H1 (cell line): Measurements from ENCODE around the gene ADRA2A. TPM values are rescaled to one million over a fixed set of nuclear protein-coding genes. Genes with fewer than 3 reads are reported as not detected.

Source experiments
- CTCF ChIA-PET: fragments of 300-600 bp; sonication (Branson Sonifier 250); formaldehyde crosslinking; loops from one replicate; lab custom pipeline; 2021; ENCODE audit not compliant: partially characterized antibody; lab: Charles Lee
- POLR2A ChIA-PET: fragments of 300-600 bp; sonication (Branson Sonifier 250); formaldehyde crosslinking; loops from one replicate; lab custom pipeline; 2021; ENCODE audit warnings: inconsistent platforms; ENCODE audit not compliant: partially characterized antibody; lab: Charles Lee
- DNase-seq, 2 experiments: peaks; one replicate each; pipeline versions ENCODE4 v3.0.0 to v3.0.0-alpha.2; 2010 to 2022; ENCODE audit warnings: low spot score in 2 of 2, low read depth in 1 of 2, mixed read lengths in 1 of 2
- FAIRE-seq: peaks from 2 replicates; lab custom pipeline; 2011; peaks lifted over from hg19 to GRCh38; lab: Jason Lieb, UNC
- H2AFZ ChIP-seq: 2 replicates; pipeline ENCODE4 v1.8.1; 2012; ENCODE audit warnings: low read length, inconsistent platforms
- H2AK5ac ChIP-seq: 2 replicates; pipeline ENCODE4 v1.6.1; 2013; ENCODE audit warnings: low read depth, low read length
- H2BK120ac ChIP-seq: replicated peaks from 2 replicates; pipeline ENCODE3; 2013; ENCODE audit warnings: low read depth, low read length, inconsistent platforms
- H2BK12ac ChIP-seq: 2 replicates; pipeline ENCODE4 v1.6.1; 2013; ENCODE audit warnings: low read depth, low read length
- H2BK15ac ChIP-seq: 2 replicates; pipeline ENCODE4 v1.6.1; 2013; ENCODE audit warnings: low read length
- H2BK20ac ChIP-seq: 2 replicates; pipeline ENCODE4 v1.6.1; 2013; ENCODE audit warnings: low read length
- H2BK5ac ChIP-seq: 2 replicates; pipeline ENCODE4 v1.6.1; 2013; ENCODE audit warnings: low read depth, low read length
- H3K14ac ChIP-seq: 2 replicates; pipeline ENCODE4 v1.6.1; 2013; ENCODE audit warnings: inconsistent platforms; ENCODE audit not compliant: insufficient read length
- H3K18ac ChIP-seq: 2 replicates; pipeline ENCODE4 v1.6.1; 2013; ENCODE audit warnings: low read length; ENCODE audit errors: extremely low read depth
- H3K23ac ChIP-seq: 2 replicates; pipeline ENCODE4 v1.6.1; 2013; ENCODE audit warnings: inconsistent platforms; ENCODE audit not compliant: insufficient read length
- H3K23me2 ChIP-seq: 2 replicates; pipeline ENCODE4 v1.6.1; 2013; ENCODE audit warnings: low read depth, low read length
- H3K27ac ChIP-seq: 2 replicates; pipeline ENCODE4 v1.6.1; 2011; ENCODE audit warnings: low read depth, low read length, inconsistent platforms
- H3K27me3 ChIP-seq, 4 experiments: replicated peaks in 1 of 4; 1 replicate in 1 of 4; 2 replicates in 3 of 4; pipeline versions ENCODE4 v1.6.1 to v1.8.1; 2011 to 2013; ENCODE audit warnings: low read length in 3 of 4, mild to moderate bottlenecking in 3 of 4, inconsistent platforms in 2 of 4, mixed read lengths in 2 of 4, moderate library complexity in 1 of 4; ENCODE audit not compliant: control insufficient read depth in 3 of 4, insufficient read depth in 3 of 4; ENCODE audit errors: extremely low read depth in 1 of 4
- H3K36me3 ChIP-seq, 4 experiments: 2 replicates each; pipeline versions ENCODE4 v1.6.1 to v1.8.1; 2011 to 2013; ENCODE audit warnings: mild to moderate bottlenecking in 4 of 4, low read length in 3 of 4, moderate library complexity in 2 of 4, control low read depth in 1 of 4, inconsistent platforms in 1 of 4; ENCODE audit not compliant: insufficient read depth in 4 of 4, control insufficient read depth in 2 of 4
- H3K4ac ChIP-seq: replicated peaks from 2 replicates; pipeline ENCODE3; 2013; ENCODE audit warnings: low read length, low read depth, mixed read lengths, inconsistent platforms; ENCODE audit not compliant: insufficient read length
- H3K4me1 ChIP-seq, 4 experiments: replicated peaks in 1 of 4; 1 replicate in 1 of 4; 2 replicates in 3 of 4; pipeline versions ENCODE4 v1.6.1 to v1.8.1; 2011 to 2013; ENCODE audit warnings: low read length in 3 of 4, inconsistent platforms in 2 of 4, mixed read lengths in 1 of 4; ENCODE audit not compliant: insufficient read depth in 4 of 4, control insufficient read depth in 3 of 4
- H3K4me2 ChIP-seq, 2 experiments: 2 replicates each; pipeline versions ENCODE4 v1.6.1 to v1.8.1; 2011 to 2013; ENCODE audit warnings: low read depth in 2 of 2, low read length in 2 of 2, control low read depth in 1 of 2, inconsistent platforms in 1 of 2, mild to moderate bottlenecking in 1 of 2; ENCODE audit not compliant: insufficient read depth in 1 of 2
- H3K4me3 ChIP-seq, 4 experiments: fragments of 200-600, 300-600 bp in 1 of 4; sonication (generic), shearing (Covaris generic), sonication (Bioruptor Twin) in 1 of 4; 2 replicates each; pipeline versions ENCODE4 v1.5.1 to v1.8.1; 2011 to 2016; ENCODE audit warnings: low read length in 4 of 4, low read depth in 3 of 4, control low read depth in 2 of 4, inconsistent platforms in 2 of 4, mild to moderate bottlenecking in 2 of 4, mixed read lengths in 1 of 4, moderate library complexity in 1 of 4; ENCODE audit not compliant: insufficient read depth in 2 of 4; ENCODE audit errors: extremely low read depth in 1 of 4
- H3K56ac ChIP-seq: replicated peaks from 2 replicates; pipeline ENCODE3; 2013; ENCODE audit warnings: low read depth, mild to moderate bottlenecking, mixed read lengths, low read length, inconsistent platforms; ENCODE audit not compliant: insufficient read length
- H3K79me1 ChIP-seq: 2 replicates; pipeline ENCODE4 v1.6.1; 2013; ENCODE audit warnings: low read depth, low read length, control low read depth
- H3K79me2 ChIP-seq, 2 experiments: 2 replicates each; pipeline versions ENCODE4 v1.6.1 to v1.8.1; 2012 to 2013; ENCODE audit warnings: low read length in 2 of 2, mild to moderate bottlenecking in 2 of 2, inconsistent platforms in 1 of 2; ENCODE audit not compliant: insufficient read depth in 2 of 2, control insufficient read depth in 1 of 2
- H3K9ac ChIP-seq, 4 experiments: replicated peaks in 1 of 4; 1 replicate in 1 of 4; 2 replicates in 3 of 4; pipeline versions ENCODE4 v1.6.1 to v1.8.1; 2011 to 2013; ENCODE audit warnings: low read depth in 3 of 4, low read length in 3 of 4, control low read depth in 2 of 4, mild to moderate bottlenecking in 2 of 4, moderate library complexity in 2 of 4, inconsistent platforms in 1 of 4; ENCODE audit errors: extremely low read depth in 1 of 4
- H3K9me3 ChIP-seq, 2 experiments: 2 replicates each; pipeline versions ENCODE4 v1.6.1 to v1.8.1; 2012 to 2013; ENCODE audit warnings: mild to moderate bottlenecking in 2 of 2, moderate library complexity in 2 of 2, control low read depth in 1 of 2, inconsistent platforms in 1 of 2, low read depth in 1 of 2, low read length in 1 of 2, mixed read lengths in 1 of 2; ENCODE audit not compliant: insufficient read depth in 2 of 2
- H4K20me1 ChIP-seq, 2 experiments: replicated peaks in 1 of 2; 2 replicates each; pipeline versions ENCODE3 to v1.8.1; 2011 to 2013; ENCODE audit warnings: inconsistent platforms in 2 of 2, low read length in 2 of 2, mild to moderate bottlenecking in 1 of 2; ENCODE audit not compliant: insufficient read depth in 2 of 2, control insufficient read depth in 1 of 2
- H4K5ac ChIP-seq: 2 replicates; pipeline ENCODE4 v1.6.1; 2013; ENCODE audit warnings: low read length, low read depth, mixed read lengths, inconsistent platforms; ENCODE audit not compliant: insufficient read length
- H4K8ac ChIP-seq: 2 replicates; pipeline ENCODE4 v1.8.0; 2013; ENCODE audit warnings: mild to moderate bottlenecking, moderate library complexity, low read length, inconsistent platforms; ENCODE audit not compliant: insufficient read depth; ENCODE audit errors: extremely low read depth
- H4K91ac ChIP-seq: replicated peaks from 2 replicates; pipeline ENCODE3; 2013; ENCODE audit warnings: low read length, mixed read lengths, inconsistent platforms; ENCODE audit not compliant: insufficient read length
- ATF2 ChIP-seq: IDR thresholded peaks from 2 replicates; pipeline ENCODE4 v1.6.1; 2012; ENCODE audit warnings: low read length, inconsistent platforms
- CHD2 ChIP-seq: IDR thresholded peaks from 2 replicates; pipeline ENCODE4 v1.6.1; 2012; ENCODE audit warnings: low read length, improper control_type of control experiment
- CTCF ChIP-seq, 3 experiments: IDR thresholded peaks; 1 replicate in 2 of 3; 2 replicates in 1 of 3; pipeline versions ENCODE4 v1.5.1 to v1.6.1; 2011; ENCODE audit warnings: low read length in 3 of 3, mild to moderate bottlenecking in 3 of 3, inconsistent platforms in 2 of 3, low read depth in 1 of 3, moderate library complexity in 1 of 3; ENCODE audit not compliant: insufficient read depth in 1 of 3; ENCODE audit errors: control extremely low read depth in 1 of 3
- GABPA ChIP-seq: IDR thresholded peaks from 2 replicates; pipeline ENCODE4 v1.6.1; 2011; ENCODE audit warnings: mild to moderate bottlenecking, low read length, moderate library complexity, borderline replicate concordance; ENCODE audit not compliant: insufficient read depth
- POLR2AphosphoS5 ChIP-seq: IDR thresholded peaks from 2 replicates; pipeline ENCODE4 v1.6.1; 2011; ENCODE audit warnings: low read depth, low read length
- SIRT6 ChIP-seq: IDR thresholded peaks from one replicate; pipeline ENCODE4 v1.7.1; 2012; ENCODE audit warnings: low read length, inconsistent platforms
- TAF1 ChIP-seq: IDR thresholded peaks from 2 replicates; pipeline ENCODE4 v1.6.1; 2011; ENCODE audit warnings: mild to moderate bottlenecking, low read depth, low read length
- WGBS, 2 experiments: shearing (Covaris generic) in 1 of 2; methylation state at CpG; one replicate each; pipeline versions ENCODE4 v1.1.6 to v1.1.7; 2013 to 2015; ENCODE audit warnings: low lambda C conversion rate in 2 of 2, mixed read lengths in 2 of 2, inconsistent platforms in 1 of 2, low coverage in 1 of 2, missing lambda C conversion rate in 1 of 2; ENCODE audit not compliant: insufficient replicate concordance in 2 of 2, insufficient coverage in 1 of 2, insufficient read length in 1 of 2; ENCODE audit errors: extremely low coverage in 1 of 2, missing lambda C conversion rate in 1 of 2; 5-methylcytosine and 5-hydroxymethylcytosine counted together
- polyA plus RNA-seq, 7 experiments: library from polyadenylated mRNA; depleted of rRNA in 3 of 7; stranded (reverse) in 5 of 7; unstranded in 2 of 7; fragments of >200 nt in 5 of 7; fragments of 200-250 nt in 2 of 7; gene quantifications; 1 replicate in 5 of 7; 2 replicates in 1 of 7; 4 replicates in 1 of 7; pipeline versions ENCODE4 v1.2.1 to v1.2.3, GENCODE V29; 2011 to 2013; ENCODE audit warnings: missing spikeins in 2 of 7, mixed read lengths in 2 of 7
- total RNA-seq: library from RNA; stranded (reverse); fragmentation: NEBNext Ultra II Directional; extraction: Animal tissue kit (Norgen Biotek cat#: 25700); gene quantifications from 2 replicates; pipeline ENCODE4 v1.2.1, GENCODE V29; 2021

The ADRA2A gene
- total and polyA plus RNA-seq, 2 of the 8 experiments (the other 6 are each of a cell fraction or from before 2014, with no cell fraction given), result 5.9 to 6.2 TPM

GRCh38 chr10:111087331-111087756, 10.5 kb downstream of the ADRA2A start:
- no peak for DNase-seq
- ChIA-PET CTCF (interaction anchor here (0.9 to 4.7 kb wide), 6 partner anchors 8 to 123 kb away, joined by 3 to 30 read pairs (median 4); partner anchors contain the start of gene ADRA2A), POLR2A (interaction anchor here (1.0 kb wide), 1 partner anchor 9 kb away, joined by 6 read pairs; no protein-coding TSS in a partner anchor)
- Histone ChIP-seq H3K4me3 (no peak overlapping the region), H3K23ac (no peak overlapping the region), H3K79me1 (no peaks in the 10 kb centered on the region), H3K79me2 (no peaks in the 10 kb centered on the region), H2BK12ac (no peak overlapping the region), H2AK5ac (no peak overlapping the region), H3K23me2 (no peaks in the 10 kb centered on the region), H3K4ac (no peak overlapping the region), H4K8ac (no peak overlapping the region), H3K9me3 (no peaks in the 10 kb centered on the region), H3K4me1 (peaks cover 0 to 8% (median 6%) of the 10 kb centered on the region in 4 experiments; a peak in 5 of 7 replicates), H3K56ac (no peak overlapping the region), H4K20me1 (no peaks in the 10 kb centered on the region), H3K4me2 (no peak overlapping the region), H3K9ac (no peak overlapping the region), H2BK120ac (no peak overlapping the region), H4K91ac (no peak overlapping the region), H2AFZ (no peak overlapping the region), H3K27ac (no peak overlapping the region), H2BK20ac (no peak overlapping the region), H3K14ac (no peak overlapping the region), H3K36me3 (no peaks in the 10 kb centered on the region), H2BK5ac (no peak overlapping the region), H2BK15ac (no peak overlapping the region), H4K5ac (no peak overlapping the region), H3K18ac (no peak overlapping the region), H3K27me3 (no peaks in the 10 kb centered on the region; a peak in 1 of 7 replicates)
- TF ChIP-seq POLR2AphosphoS5 (no peak), CHD2 (no peak), CTCF (IDR thresholded peaks at IDR 0.05; ENCODE audit: control extremely low read depth in 1 of 3, insufficient read depth in 1 of 3, low read depth in 1 of 3, low read length in 3 of 3) (no peak), ATF2 (no peak), SIRT6 (no peak), TAF1 (no peak), GABPA (no peak)
- FAIRE-seq, result no peak
- 97% methylated on average over 11 of the region's 11 CpGs; no CpG with 5 or more reads in 1 of the 2 experiments for WGBS, 2 experiments
